ENCODE results near the gene HPCAL1. TPM values are rescaled to one million over a fixed set of nuclear protein-coding genes. Genes with fewer than 3 reads are reported as not detected.

The HPCAL1 gene
- total RNA-seq, 3 donors from 2014 or later, result 42.0 to 98.1 (median 47.7) TPM

- Histone ChIP-seq H3K36me3 (ENCODE audit: low read depth) (no peaks in the 10 kb centered on the region), H3K9me3 (no peaks in the 10 kb centered on the region), H3K4me1 (ENCODE audit: low read depth) (peaks cover 7% of the 10 kb centered on the region), H3K4me3 (no peak overlapping the region)
- ATAC-seq (no peak), DNase-seq (no peak)
- intact Hi-C loops (cut with DNase I, micrococcal nuclease), result no loop called here
- no peak for TF ChIP-seq CTCF (IDR thresholded peaks at IDR 0.05)
These were observed 46.6 kb upstream of the HPCAL1 start for GRCh38 chr2:10256031-10256514.

GRCh38 chr2:10256515-10257031 is 46.1 kb upstream of the HPCAL1 start:
- Histone ChIP-seq H3K9me3 (no peaks in the 10 kb centered on the region), H3K36me3 (ENCODE audit: low read depth) (no peaks in the 10 kb centered on the region), H3K4me1 (ENCODE audit: low read depth) (peaks cover 7% of the 10 kb centered on the region), H3K4me3 (no peak overlapping the region)
- DNase-seq (peak in 1 of 3 donors; percentile 15), ATAC-seq (no peak)
- no peak for TF ChIP-seq CTCF (IDR thresholded peaks at IDR 0.05)
- intact Hi-C loops (cut with DNase I, micrococcal nuclease), result no loop called here

GRCh38 chr2:10257036-10257435 is 45.7 kb upstream of the HPCAL1 start:
- TF ChIP-seq CTCF (IDR thresholded peaks at IDR 0.05), result no peak
- intact Hi-C loops (cut with DNase I, micrococcal nuclease), result no loop called here
- H3K9me3 ChIP-seq, result no peaks in the 10 kb centered on the region
- peaks cover 7% of the 10 kb centered on the region for H3K4me1 ChIP-seq (ENCODE audit: low read depth)
- no peak overlapping the region for H3K4me3 ChIP-seq
- H3K36me3 ChIP-seq (ENCODE audit: low read depth), result no peaks in the 10 kb centered on the region
- ATAC-seq (no peak), DNase-seq (peak in 1 of 3 donors; percentile 12)

- intact Hi-C loops (cut with DNase I, micrococcal nuclease), result no loop called here
- Histone ChIP-seq H3K4me3 (no peak overlapping the region), H3K36me3 (ENCODE audit: low read depth) (no peaks in the 10 kb centered on the region), H3K9me3 (no peaks in the 10 kb centered on the region), H3K4me1 (ENCODE audit: low read depth) (peaks cover 7% of the 10 kb centered on the region)
- no peak for TF ChIP-seq CTCF (IDR thresholded peaks at IDR 0.05)
- ATAC-seq (no peak), DNase-seq (peak in 1 of 3 donors; percentile 15)
These were observed 45.1 kb upstream of the HPCAL1 start for GRCh38 chr2:10257500-10258147.

GRCh38 chr2:10258326-10258725 is 44.4 kb upstream of the HPCAL1 start:
- intact Hi-C loops (cut with DNase I, micrococcal nuclease), result no loop called here
- Histone ChIP-seq H3K4me1 (ENCODE audit: low read depth) (peaks cover 7% of the 10 kb centered on the region), H3K9me3 (no peaks in the 10 kb centered on the region), H3K4me3 (no peak overlapping the region), H3K36me3 (ENCODE audit: low read depth) (no peaks in the 10 kb centered on the region)
- TF ChIP-seq CTCF (IDR thresholded peaks at IDR 0.05), result no peak
- ATAC-seq (no peak), DNase-seq (peak in 2 of 3 donors; percentile 22 to 24)
